CD4-positive, alpha-beta T cell treated with Interleukin-12 subunit alpha and Interleukin-12 subunit beta, for 1 hour (primary cell): ENCODE results near the gene IL11.
A peak's percentile ranks its signal among the peaks of the same experiment; 100 is the strongest.
"Not testable (repeated sequence)": the region's sequence is repeated elsewhere in the genome, so short reads cannot be mapped to it uniquely, and the experiment has no call there.

ENCODE experiments used
- DNase-seq: peaks from one replicate; pipeline ENCODE4 v3.0.0-alpha.2; 2020

Gene IL11

DNA sequence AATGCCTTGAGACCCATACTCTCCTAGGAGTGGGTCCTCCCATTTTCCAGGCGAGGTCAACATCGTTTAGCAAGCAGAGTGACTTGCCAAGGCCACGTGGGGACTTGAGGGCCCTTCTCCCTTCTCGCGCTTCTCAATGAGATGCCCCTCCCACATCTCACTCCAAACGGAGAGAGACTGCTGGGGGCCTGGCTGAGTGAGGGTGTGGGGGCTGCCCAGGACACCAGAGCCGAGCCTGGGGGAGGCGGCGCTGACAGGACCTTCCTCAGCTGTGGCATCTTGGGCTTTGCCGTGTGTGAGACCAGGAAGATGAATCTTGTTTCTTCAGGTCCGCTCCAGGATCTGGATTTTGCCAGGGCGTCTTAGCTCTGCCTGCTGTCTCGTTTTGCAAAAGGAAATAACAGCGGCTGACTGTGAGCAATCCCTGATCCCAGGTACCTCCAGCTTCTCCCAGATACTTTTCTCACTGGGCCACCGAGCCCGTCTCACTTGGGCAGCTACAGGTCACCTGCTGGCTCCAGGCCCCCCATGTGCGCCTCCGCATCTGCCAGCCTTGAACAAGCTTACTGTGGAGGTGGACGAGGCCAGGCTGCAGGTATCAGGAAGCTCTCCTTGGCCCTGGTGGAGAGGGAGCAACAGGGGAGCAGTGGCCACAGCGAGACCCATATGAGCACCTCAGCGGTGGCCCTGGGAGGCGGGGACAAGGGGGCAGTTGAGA is 21.8 kb downstream of the IL11 start:
- no peak for DNase-seq

DNA sequence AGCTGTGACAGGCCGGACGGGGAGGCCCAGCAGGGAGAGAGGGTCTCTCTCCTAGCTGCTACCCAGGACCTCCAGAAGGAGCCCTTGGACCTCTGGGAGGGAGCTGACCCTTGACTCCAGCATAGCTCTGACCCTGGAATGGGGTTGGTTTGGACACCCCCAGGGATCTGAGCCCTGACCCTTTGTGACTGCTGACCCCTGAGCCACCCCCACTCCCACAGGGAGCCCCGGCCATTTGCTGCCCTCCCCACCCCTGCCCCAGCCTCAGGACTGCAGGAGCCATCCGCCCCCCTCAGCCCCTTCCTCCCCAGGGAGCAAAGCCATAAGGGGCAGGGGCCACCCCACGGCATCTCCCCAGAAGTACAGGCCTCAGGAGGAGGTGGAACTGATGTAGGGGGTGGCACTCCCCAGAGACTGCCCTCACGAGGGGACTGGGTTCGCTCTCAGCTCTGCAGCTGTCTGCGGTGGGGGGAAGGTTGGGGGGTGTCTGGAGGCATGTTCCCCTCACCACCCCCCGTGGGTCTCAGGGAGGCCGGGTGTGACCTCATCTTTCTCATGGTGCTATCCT is 22.7 kb downstream of the IL11 start:
- DNase-seq: no peak

DNA sequence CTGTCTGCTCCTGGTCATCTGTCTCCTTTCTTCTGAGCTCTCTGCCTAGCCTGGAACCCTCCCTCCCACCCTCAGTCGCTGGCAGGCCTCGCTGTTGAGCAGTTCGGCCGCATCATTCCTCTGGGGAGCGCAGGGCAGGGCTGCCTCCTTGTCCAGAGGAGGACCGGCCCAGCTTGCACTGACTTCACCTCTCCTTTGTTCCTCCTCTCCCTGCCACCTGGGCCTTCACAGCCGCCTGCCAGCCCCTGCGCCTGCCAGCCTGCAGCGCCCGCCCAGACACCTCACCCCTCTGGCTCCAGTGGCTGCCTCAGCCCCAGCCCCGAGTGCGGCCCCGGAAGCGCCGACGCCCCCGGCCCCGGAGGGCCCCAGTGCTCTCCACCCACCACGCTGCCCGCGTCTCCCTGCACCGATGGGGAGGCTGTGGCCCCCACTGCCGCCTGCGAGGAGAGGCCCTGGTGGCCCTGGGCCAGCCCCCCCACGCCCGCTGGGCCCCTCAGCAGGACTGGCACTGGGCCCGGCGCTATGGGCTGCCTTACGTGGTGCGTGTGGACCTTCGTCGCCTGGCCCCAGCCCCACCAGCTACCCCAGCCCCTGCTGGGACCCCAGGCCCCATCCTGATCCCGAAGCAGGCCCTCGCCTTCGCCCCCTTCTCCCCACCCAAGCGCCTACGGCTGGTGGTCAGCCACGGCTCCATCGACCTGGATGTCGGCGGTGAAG is 23.4 kb downstream of the IL11 start:
- DNase-seq: no peak

GRCh38 chr19:55345818-55346724 is 24.2 kb downstream of the IL11 start:
- no peak for DNase-seq

- no peak for DNase-seq
Observed at GRCh38 chr19:55345101-55345817, 25.0 kb downstream of the IL11 start.

DNA sequence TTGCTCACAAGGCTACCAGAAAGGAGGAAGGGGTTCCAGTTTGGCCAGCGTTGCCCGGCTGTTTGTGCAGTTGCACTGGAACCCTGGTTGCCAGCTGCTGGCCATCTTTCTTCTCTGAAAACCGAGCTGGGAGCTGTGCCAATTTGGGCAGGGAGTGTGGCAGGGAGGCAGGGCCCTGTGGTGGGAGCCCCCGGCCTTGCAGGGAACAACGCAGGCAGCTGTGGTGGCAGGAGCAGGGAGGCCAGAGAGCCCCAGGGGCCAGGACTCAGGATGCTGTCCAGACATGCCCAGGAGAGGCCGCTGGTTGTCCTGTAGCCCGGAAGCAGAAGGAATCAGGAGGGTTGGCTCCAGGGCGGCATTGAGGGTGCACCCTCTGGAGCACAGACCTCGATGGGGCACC is 25.8 kb downstream of the IL11 start:
- no peak for DNase-seq

DNA sequence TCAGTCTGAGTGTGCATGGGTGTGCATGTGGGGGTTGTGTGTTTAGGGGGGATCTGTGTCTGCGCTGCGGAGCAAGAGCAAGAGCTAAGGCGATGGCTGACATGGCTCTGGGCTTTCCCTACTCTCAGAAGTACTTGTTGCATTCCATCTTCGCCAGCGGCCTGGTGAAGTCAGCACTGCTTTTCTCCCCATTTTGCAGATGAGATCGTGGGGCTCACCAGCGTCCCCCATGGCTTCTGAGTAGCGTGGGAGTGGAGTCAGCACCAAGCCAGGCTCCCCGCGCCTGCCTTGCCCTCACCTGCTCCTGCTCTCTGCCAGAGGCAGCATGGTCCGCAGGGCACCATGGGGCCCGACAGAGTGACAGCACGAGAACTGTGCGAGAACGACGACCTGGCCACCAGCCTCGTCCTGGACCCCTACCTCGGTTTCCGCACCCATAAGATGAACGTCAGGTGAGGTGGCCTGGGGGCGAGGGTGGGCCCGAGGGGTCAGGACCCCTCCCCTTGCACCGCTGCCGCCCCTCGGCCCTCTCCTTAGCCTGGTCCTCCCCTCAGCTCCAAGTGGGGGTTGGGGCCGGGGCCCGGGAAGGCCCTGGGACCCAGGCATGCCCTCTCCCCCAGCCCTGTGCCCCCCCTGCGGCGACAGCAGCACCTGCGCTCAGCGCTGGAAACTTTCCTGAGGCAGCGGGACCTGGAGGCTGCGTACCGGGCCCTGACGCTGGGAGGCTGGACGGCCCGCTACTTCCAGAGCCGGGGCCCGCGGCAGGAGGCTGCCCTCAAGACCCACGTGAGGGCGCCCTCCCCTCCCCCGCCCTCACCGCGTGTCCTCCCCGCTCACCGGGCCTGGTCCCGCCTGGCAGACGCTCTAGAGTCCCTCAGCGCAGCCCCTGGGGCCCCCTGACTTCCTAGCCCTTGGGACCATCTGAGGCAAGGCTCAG is 28.4 kb downstream of the IL11 start:
- no peak for DNase-seq

GRCh38 chr19:55341171-55341588 is 29.1 kb downstream of the IL11 start:
- peak; percentile 63 for DNase-seq

- DNase-seq: peak; percentile 27
Observed at GRCh38 chr19:55340784-55341147, 29.5 kb downstream of the IL11 start.

DNA sequence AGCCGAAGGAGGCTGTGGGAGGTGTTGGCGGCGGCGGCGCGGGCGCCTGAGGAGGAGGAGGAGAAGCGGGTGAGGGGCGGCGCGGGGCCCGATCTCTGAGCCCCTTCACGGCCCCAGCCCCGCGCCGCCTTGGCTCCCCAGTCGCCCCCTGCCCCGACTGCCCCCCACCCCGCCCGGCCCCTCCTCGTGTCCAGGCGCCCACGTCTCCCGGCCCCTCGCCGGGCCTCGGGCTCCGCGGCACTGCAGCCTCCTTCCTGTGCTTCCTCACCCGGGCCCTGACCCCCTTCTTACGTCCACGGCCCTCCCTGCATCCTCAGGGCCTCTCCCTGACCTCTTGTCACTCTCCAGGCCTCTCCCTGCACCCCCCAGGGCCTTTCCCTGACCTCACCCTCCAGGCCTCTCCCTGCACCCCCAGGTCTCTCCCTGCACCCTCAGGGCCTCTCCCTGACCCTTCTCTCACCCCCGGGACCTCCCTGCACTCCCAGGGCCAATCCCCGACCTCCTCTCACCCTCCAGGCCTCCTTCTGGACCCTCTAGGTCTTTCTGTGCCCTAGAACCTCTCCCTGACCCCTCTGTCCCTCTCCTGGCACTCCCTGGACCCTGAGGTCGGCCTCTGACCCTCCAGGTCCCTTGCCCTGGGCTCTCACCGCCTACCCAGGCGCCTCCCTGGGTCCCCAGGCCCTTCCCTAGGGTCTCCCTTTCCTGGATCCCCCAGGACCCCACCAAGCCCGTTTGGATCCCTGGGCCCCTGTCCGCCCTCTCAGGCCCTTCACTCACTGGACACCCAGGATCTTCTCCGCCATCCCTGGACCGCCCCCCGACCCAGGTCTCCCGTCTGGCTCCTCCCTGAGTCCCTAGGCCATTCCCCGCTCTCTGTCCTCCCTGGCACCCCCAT is 30.1 kb downstream of the IL11 start:
- no peak for DNase-seq

- peak; percentile 100 for DNase-seq
Observed at GRCh38 chr19:55339105-55339888, 31.0 kb downstream of the IL11 start, which contains the start of gene KMT5C. KMT5C (plus strand) TSS chr19:55339876; CDS start chr19:55341937, 2,061 bp downstream.

DNA sequence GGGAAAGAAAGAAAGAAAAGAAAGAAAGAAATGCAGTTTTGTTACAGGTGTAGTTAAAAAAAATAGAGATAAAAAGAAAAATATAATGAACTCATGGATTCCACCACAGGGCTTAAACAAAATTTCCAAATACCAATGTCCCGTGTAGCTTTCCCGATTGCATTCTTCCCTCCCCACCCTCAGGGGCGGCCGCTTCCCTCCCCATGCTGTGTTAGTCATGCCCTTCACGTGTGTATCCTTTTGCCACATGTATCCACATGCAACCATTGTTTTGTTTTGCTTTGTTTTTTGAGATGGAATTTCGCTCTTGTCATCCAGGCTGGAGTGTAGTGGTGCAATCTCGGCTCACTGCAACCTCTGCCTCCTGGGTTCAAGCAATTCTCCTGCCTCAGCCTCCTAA is 34.2 kb downstream of the IL11 start:
- DNase-seq: no peak

DNA sequence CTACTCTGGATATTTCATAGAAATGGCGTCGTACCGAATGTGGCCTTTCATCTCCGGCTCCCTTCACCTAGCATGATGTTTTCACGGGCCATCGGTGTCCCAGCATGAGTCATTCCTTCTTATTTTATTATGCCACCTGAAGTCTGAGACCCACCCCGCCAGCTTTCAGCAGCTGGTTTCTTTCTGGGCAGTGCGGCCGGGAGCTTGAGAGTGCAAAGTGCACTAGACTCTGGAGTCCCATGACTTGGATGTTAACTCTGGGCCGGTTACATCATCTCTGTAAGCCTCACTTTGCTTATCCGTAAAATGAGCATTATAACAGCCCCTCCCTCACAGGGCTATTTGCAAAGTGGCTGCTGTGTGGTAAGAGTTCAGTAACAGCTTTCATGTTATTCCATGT is 36.4 kb downstream of the IL11 start:
- DNase-seq: no peak

GRCh38 chr19:55329791-55330190 is 40.5 kb downstream of the IL11 start:
- not testable (repeated sequence) for DNase-seq

DNA sequence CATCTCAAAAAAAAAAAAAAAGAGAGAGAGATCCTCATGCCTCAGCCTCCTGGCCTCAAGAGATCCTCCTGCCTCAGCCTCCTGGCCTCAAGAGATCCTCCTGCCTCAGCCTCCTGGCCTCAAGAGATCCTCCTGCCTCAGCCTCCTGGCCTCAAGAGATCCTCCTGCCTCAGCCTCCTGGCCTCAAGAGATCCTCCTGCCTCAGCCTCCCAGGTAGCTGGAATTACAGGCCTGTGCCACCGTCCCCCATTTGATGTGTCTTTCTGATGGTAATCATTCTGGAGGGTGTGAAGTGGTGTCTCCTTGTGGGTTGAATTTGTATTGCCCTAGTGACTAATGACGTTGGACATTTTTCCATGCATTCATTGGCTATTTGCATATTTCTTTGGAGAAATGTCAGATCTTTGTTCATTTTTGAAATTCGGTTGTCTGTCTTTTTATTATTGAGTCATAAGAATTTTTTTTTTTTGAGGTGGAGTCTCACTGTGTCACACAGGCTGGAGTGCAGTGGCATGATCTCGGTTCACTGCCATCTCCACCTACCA is 41.4 kb downstream of the IL11 start:
- DNase-seq: not testable (repeated sequence)

DNA sequence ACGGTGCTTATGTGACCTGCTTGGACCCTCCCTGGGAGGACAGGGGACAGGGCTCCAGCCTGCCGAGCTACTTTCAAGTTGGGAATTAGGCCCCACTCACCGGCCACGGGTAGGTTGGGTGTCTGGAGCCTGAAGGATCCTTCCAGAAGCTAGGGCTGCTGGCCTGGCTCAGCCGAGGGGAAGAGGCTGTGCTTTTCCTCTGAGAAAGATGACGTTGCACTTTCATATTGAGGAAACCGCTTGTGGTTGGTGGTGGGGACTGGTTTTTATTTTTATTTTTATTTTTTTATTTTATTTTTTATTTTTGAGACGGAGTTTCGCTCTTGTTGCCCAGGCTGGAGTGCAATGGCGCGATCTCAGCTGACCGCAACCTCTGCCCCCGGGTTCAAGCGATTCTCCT is 45.1 kb downstream of the IL11 start, which contains the start of gene TMEM150B:
TMEM150B (minus strand) TSS at position 170 of the 400 bp plus-strand sequence. CDS start 4,305 bp downstream, outside the sequence.
- no peak for DNase-seq

GRCh38 chr19:55324662-55325061 is 45.6 kb downstream of the IL11 start:
- no peak for DNase-seq

DNA sequence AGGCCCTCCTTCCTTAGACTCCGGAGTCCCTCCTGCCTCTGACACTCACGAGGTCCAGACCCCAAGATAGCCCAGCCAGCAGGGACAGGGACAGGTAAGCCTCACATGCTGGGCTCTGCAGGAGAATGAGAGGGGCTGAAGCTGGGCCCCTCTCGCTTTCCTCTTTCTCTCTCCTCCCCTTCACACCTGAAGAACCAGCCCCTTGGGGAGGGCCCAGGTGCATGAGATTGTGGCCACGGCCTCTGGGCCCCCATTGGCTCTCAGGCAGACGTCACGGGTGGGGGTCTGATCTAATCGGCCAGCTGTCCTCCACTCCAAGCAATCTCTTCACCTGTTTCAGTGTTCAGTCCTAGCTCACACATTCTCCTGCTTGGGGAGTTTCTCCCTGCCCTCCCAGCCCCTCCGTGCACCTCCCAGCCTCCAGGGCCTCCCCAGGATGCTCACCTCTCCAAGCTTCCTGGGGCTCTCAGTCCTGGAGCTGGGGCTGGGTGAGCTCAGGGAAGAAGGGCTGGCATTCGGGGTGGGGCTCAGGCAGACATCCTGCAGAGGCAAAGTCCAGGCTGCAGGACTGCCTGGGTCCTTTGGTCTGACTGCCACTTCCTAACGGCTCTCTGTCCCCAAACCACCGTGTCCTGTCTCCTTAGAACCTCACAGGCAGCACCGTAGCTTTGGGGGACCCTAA is 47.9 kb downstream of the IL11 start:
- DNase-seq: no peak
